Heart right ventricle (tissue), 16 donors: ENCODE results near the gene UBE2C. TPM values are rescaled to one million over a fixed set of nuclear protein-coding genes. Genes with fewer than 3 reads are reported as not detected.
A peak's percentile ranks its signal among the peaks of the same experiment; 100 is the strongest.

Experiments
- ATAC-seq, 8 donors: fragments of 200-7000 bp; cut with Tn5 transposase; one replicate each; pipeline ENCODE4 v1.9.1; 2020; ENCODE audit warnings: mild to moderate bottlenecking in 8 of 8, moderate library complexity in 8 of 8, moderate number of reproducible peaks in 1 of 8
- DNase-seq, 2 donors: peaks; one replicate each; pipeline ENCODE4 v3.0.0-alpha.2; 2020
- H3K27ac ChIP-seq, 10 donors: fragments of 200-600 bp; sonication (generic) in 2 of 10; one replicate each; pipeline versions ENCODE4 v1.5.0 to v1.8.0; 2020 to 2022; ENCODE audit warnings: mild to moderate bottlenecking in 3 of 10
- H3K27me3 ChIP-seq, 7 donors: fragments of 200-600 bp; one replicate each; pipeline ENCODE4 v1.8.0; 2021 to 2022; ENCODE audit warnings: mild to moderate bottlenecking in 2 of 7
- H3K36me3 ChIP-seq, 9 donors: fragments of 200-600 bp; sonication (generic) in 1 of 9; one replicate each; pipeline versions ENCODE4 v1.5.0 to v1.8.0; 2020 to 2022; ENCODE audit warnings: mild to moderate bottlenecking in 2 of 9
- H3K4me1 ChIP-seq, 9 donors: fragments of 200-600 bp; sonication (generic) in 1 of 9; one replicate each; pipeline versions ENCODE4 v1.5.0 to v1.8.0; 2020 to 2022; ENCODE audit warnings: mild to moderate bottlenecking in 4 of 9
- H3K4me3 ChIP-seq, 10 donors: fragments of 200-600 bp; sonication (generic) in 2 of 10; one replicate each; pipeline versions ENCODE4 v1.5.0 to v1.8.0; 2020 to 2022; ENCODE audit warnings: mild to moderate bottlenecking in 7 of 10, moderate library complexity in 2 of 10
- H3K9me3 ChIP-seq, 11 donors: fragments of 200-600 bp in 10 of 11; sonication (generic) in 2 of 11; one replicate each; pipeline versions ENCODE4 v1.5.0 to v1.8.0; 2013 to 2022; ENCODE audit warnings: mild to moderate bottlenecking in 2 of 11, control low read depth in 1 of 11, moderate library complexity in 1 of 11
- WGBS, 2 donors: extraction: QIAGEN DNeasy Blood & Tissue Kit; methylation state at CpG; one replicate each; pipeline ENCODE4 v1.1.7; 2013; ENCODE audit warnings: inconsistent platforms in 1 of 2; 5-methylcytosine and 5-hydroxymethylcytosine counted together
- intact Hi-C, 10 donors: fragments of 100-400 bp; cut with DNase I; formaldehyde crosslinking; loops; one replicate each; pipeline versions ENCODE4 v1.11.1 to v1.14.2; 2022
- polyA plus RNA-seq, 2 donors: library from polyadenylated mRNA; stranded (reverse); fragments of 200-250 nt; gene quantifications; one replicate each; pipeline ENCODE4 v1.2.3, GENCODE V29; 2013
- total RNA-seq, 10 donors: library from RNA; stranded (reverse); fragmentation: NEBNext Ultra II Directional in 3 of 10; extraction: Animal tissue kit (Norgen Biotek cat#: 25700) in 3 of 10; gene quantifications; one replicate each; pipeline versions ENCODE4 v1.2.1 to v1.2.4, GENCODE V29; 2021 to 2023
- TF ChIP-seq, protein P1 (sequence below), 9 donors: fragments of 200-600 bp; sonication (generic) in 2 of 9; IDR thresholded peaks; one replicate each; pipeline versions ENCODE4 v1.5.0 to v1.8.0; 2021 to 2022; ENCODE audit warnings: antibody characterized with exemption in 9 of 9, mild to moderate bottlenecking in 5 of 9, moderate library complexity in 1 of 9
- donor health status: Arrhythmogenic right ventricular cardiomyopathy.
- donor health status: ischemic (EF 13 %, LVEDD 7.1; RV severe dilation, severe dysfunction).
- donor health status: healthy with polysubstance abuse.
- donor health status: DM: no; HTN: yes; CAD: no.
- donor health status: DM: no; HTN: no; CAD: no.
- donor health status: ischemic (EF 25% LVEDD 6.9; RV normal size, moderate dysfunction).
- donor health status: ischemic (EF 25% LVEDD 5.7; RV mildly dilated, moderate dysfunction).
- donor health status: healthy.
- donor health status: DM: yes; HTN: yes; CAD: no.
- donor health status: Ischemic cardiomyopathy.
- donor health status: ischemic (EF 35%, LVEDD 5.7; RV mildly dilated, moderate dysfunction).
- donor health status: nonischemic (EF 11% LVEDD 7.7; RV severe dilation, severe dysfunction).
- donor health status: DM: yes; HTN: yes; CAD: no.
- donor health status: PGD.
- donor health status: ischemic (EF 29% LVEDD 5.4; RV normal size, mild dysfunction).
- donor health status: nonischemic (EF 23%, LVEDD 6.1; RV moderate dilation, normal function).

Gene UBE2C
- total and polyA plus RNA-seq, 12 donors: 0.37 to 8.6 (median 1.1) TPM; not detected in 2

DNA sequence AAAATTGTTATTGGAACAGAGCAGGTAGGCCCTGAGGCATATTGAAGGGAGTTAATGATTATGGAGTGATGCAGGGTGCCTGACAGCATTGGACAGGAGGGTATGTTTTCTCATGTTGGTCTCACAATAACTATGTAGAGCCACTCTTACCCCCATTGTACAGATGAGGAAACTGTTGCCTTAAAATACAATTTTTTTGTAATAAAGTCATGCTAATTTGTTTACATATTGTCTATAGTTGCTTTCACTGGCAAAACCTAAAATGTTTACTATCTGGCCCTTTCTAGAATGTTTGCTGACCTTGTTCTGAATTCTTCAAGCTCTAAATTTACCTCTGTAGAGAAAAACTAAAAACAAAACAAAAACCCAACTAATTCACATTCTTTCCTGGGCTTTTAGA, 39.1 kb downstream of the UBE2C start:
- intact Hi-C loops: no loop called here
- Histone ChIP-seq H3K27me3 (no peaks in the 10 kb centered on the region), H3K4me1 (peaks cover 10 to 31% (median 21%) of the 10 kb centered on the region in 9 donors), H3K36me3 (peaks cover 0 to 85% (median 5%) of the 10 kb centered on the region in 9 donors), H3K27ac (peak overlapping the region in 4 of 10 donors; percentile 5 to 35 (median 22)), H3K9me3 (no peaks in the 10 kb centered on the region), H3K4me3 (no peak overlapping the region)
- no peak for DNase-seq
- TF ChIP-seq, protein P1, sequence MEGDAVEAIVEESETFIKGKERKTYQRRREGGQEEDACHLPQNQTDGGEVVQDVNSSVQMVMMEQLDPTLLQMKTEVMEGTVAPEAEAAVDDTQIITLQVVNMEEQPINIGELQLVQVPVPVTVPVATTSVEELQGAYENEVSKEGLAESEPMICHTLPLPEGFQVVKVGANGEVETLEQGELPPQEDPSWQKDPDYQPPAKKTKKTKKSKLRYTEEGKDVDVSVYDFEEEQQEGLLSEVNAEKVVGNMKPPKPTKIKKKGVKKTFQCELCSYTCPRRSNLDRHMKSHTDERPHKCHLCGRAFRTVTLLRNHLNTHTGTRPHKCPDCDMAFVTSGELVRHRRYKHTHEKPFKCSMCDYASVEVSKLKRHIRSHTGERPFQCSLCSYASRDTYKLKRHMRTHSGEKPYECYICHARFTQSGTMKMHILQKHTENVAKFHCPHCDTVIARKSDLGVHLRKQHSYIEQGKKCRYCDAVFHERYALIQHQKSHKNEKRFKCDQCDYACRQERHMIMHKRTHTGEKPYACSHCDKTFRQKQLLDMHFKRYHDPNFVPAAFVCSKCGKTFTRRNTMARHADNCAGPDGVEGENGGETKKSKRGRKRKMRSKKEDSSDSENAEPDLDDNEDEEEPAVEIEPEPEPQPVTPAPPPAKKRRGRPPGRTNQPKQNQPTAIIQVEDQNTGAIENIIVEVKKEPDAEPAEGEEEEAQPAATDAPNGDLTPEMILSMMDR (IDR thresholded peaks at IDR 0.05): no peak
- ATAC-seq: no peak

DNA sequence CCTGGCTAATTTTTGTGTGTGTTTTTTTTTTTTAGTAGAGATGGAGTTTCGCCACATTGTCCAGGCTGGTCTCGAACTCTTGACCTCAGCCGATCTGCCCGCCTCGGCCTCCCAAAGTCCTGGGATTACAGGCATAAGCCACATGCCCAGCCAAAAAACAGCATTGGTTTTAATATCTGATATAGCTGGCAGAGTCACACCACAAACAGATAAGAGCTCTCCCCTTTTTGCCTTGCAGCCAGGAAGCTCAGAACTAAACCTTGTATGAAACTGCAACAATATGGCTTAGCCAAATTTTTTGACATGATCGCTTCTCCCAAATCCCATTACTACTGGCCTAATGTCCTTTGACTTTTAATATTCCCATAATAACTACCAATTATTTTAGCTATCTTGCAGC, 39.9 kb downstream of the UBE2C start:
- peaks cover 0 to 77% (median 5%) of the 10 kb centered on the region in 9 donors for H3K36me3 ChIP-seq
- no peak for DNase-seq
- ATAC-seq: no peak
- H3K4me3 ChIP-seq: no peak overlapping the region
- WGBS, 2 donors: 95 to 100% methylated on average over 6 of the region's 6 CpGs
- H3K27ac ChIP-seq: no peak overlapping the region
- no peaks in the 10 kb centered on the region for H3K9me3 ChIP-seq
- intact Hi-C loops: no loop called here
- H3K4me1 ChIP-seq: peaks cover 10 to 35% (median 24%) of the 10 kb centered on the region in 9 donors
- TF ChIP-seq, protein P1 (IDR thresholded peaks at IDR 0.05): no peak
- H3K27me3 ChIP-seq: no peaks in the 10 kb centered on the region

DNA sequence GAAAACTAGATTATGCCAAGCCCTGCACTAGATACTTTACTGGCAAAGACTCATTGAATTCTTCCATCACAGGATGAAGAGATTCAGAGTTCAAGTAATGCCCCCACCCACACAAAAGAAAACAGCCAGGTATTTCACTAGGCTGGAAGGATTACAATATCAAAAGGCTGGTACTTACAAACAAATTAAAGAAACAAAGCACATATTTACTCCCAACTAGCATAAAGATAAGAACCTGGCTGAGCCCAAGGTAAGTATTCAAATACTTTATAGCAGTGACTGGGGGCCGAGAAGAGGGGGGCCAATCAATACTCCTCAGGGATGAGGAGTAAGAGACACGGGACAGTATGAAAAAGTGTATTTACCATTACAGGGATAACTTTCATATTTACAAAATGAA, 41.0 kb downstream of the UBE2C start:
- intact Hi-C loops: no loop called here
- WGBS, 2 donors: 87 to 89% methylated on average over 2 of the region's 2 CpGs
- H3K36me3 ChIP-seq: peaks cover 0 to 65% (median 0%) of the 10 kb centered on the region in 9 donors
- no peak for DNase-seq
- H3K27ac ChIP-seq: no peak overlapping the region
- H3K4me3 ChIP-seq: no peak overlapping the region
- TF ChIP-seq, protein P1 (IDR thresholded peaks at IDR 0.05): no peak
- H3K9me3 ChIP-seq: no peaks in the 10 kb centered on the region
- peaks cover 10 to 44% (median 32%) of the 10 kb centered on the region in 9 donors for H3K4me1 ChIP-seq
- H3K27me3 ChIP-seq: no peaks in the 10 kb centered on the region
- no peak for ATAC-seq

DNA sequence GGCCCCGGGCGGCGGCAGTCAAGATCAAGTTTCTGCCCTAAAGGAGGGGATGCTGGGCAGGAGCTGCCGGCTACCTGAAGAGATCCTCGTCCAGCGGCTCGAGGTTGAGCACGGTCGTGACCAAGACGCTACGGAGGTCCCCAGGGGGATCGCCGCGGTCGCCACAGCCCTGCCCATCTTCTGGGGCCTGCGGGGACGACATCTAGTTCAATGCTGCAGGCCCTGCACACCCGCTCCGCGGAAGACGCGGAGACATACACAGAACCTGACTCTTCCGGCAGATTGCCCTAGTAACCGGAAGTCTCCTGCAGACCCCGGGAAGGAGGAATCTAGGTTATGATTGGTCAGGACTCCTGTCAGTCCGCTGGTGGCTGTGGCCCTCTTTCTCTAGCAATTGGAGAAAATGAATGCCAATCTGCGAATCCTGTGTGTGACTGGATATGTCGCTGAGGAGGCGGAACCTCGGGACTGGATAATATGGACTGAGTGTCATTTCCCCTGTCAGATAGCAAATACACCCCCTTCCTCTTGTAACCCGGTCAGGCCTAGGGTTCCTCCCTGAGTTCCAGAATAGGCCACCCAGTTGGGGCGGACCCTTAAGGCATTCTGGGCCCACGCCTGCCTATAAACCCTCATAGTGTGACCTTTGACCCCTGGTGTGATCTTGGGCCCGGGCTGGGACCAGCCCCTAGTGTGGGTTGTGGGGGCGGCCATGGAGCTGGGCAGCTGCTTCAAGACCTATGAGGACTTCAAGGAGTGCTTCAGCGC, 44.9 kb downstream of the UBE2C start, which contains the start of the genes ACOT8 and ZSWIM3:
ACOT8 (minus strand) TSS at position 279 of the 768 bp plus-strand sequence; CDS start at position 202, 77 bp downstream.
ZSWIM3 (plus strand) TSS at position 501 of the 768 bp plus-strand sequence; CDS start at position 713, 212 bp downstream.
- Histone ChIP-seq H3K9me3 (no peaks in the 10 kb centered on the region), H3K36me3 (peaks cover 0 to 36% (median 0%) of the 10 kb centered on the region in 9 donors), H3K4me1 (peaks cover 10 to 42% (median 35%) of the 10 kb centered on the region in 9 donors), H3K4me3 (peak within 1 kb of the TSS; percentile 60 to 99 (median 86)), H3K27me3 (no peaks in the 10 kb centered on the region), H3K27ac (peak within 1 kb of the TSS; percentile 7 to 96 (median 87))
- TF ChIP-seq, protein P1 (IDR thresholded peaks at IDR 0.05): no peak
- ATAC-seq: peak; percentile 97 to 99 (median 99)
- intact Hi-C loops: loop anchor here in 1 of 10 donors (2.0 kb wide), 1 partner anchor 22 kb away; no protein-coding TSS in a partner anchor
- WGBS, 2 donors: 1% methylated on average over 36 of the region's 36 CpGs
- peak; percentile 80 to 100 for DNase-seq
